GM18907 (cell line): ENCODE data around the gene CLEC2L.

Experiments
- ATAC-seq: cut with Tn5 transposase; IDR thresholded peaks from one replicate; pipeline ENCODE4 v1.9.1; 2021; ENCODE audit warnings: mild to moderate bottlenecking, moderate library complexity; ENCODE audit not compliant: unreplicated experiment

The CLEC2L gene

GRCh38 chr7:139523199-139523941 lies at the start of gene CLEC2L:
TSS of gene CLEC2L (plus strand) at chr7:139523685. CDS start at chr7:139523928, 243 bp downstream.
- no peak for ATAC-seq

- no peak for ATAC-seq
These were observed 47.3 kb upstream of the CLEC2L start for GRCh38 chr7:139476139-139476538.

- ATAC-seq, result no peak
These were observed 46.6 kb upstream of the CLEC2L start for GRCh38 chr7:139476891-139477290.

GRCh38 chr7:139479620-139480019 lies 43.9 kb upstream of the CLEC2L start:
- no peak for ATAC-seq

DNA sequence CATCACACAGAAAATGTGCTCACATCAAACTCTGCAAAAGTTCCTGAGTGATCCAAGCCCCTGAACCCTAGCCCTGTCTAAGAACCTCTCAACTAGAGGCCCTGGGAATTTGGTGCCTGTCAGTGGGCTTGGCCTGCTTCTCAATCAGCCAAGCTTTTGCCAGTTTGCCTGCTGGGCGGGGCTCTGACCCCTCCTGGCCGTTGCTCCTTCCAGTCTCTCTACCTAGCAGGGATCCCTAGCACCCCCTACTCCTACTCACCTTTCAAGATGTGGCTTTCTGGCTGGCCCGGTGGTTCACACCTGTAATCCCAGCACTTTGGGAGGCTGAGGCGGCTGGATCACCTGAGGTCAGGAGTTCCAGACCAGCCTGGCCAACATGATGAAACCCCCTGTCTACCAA lies 42.1 kb upstream of the CLEC2L start:
- ATAC-seq, result no peak

DNA sequence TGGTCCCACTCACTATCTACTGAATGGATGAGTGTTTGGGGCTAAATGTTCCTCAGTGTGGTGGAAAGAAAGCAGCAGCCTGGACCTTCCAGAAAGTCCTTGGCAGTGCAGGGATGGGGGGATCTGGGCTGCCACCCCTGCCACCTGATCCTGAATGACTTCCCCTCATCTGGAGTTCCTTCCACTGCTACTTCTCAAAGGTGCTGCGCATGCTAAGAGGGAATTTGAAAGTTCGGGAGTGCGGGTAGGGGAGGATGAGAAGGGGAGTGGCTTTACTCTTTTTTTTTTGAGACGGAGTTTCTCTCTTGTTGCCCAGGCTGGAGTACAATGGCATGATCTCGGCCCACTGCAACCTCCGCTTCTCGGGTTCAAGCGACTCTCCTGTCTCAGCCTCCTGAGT lies 41.4 kb upstream of the CLEC2L start:
- no peak for ATAC-seq

GRCh38 chr7:139482662-139483466 lies 40.6 kb upstream of the CLEC2L start:
- peak; percentile 25 for ATAC-seq

GRCh38 chr7:139487366-139488080 lies 36.0 kb upstream of the CLEC2L start:
- ATAC-seq, result no peak

DNA sequence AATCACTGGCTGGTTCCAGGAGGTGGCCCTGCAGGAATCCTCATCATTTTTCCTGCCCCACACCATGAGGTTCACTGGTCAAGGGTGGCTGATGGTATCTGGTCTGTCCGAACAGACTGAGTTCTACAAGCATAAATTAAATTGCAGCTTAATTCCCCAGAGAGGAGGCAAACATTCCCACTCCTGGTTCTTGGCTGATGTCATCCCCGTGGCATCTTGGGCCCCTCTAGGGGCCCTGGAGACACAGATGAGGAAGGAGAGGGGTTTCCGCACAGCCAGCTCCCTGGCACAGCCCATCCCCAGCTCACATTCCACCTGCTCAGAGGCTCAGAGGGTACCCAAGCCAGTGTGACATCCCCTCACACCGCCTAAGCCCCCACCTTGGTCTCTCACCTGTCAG lies 34.7 kb upstream of the CLEC2L start:
- ATAC-seq, result no peak

- no peak for ATAC-seq
These were observed 33.4 kb upstream of the CLEC2L start for GRCh38 chr7:139490130-139490529.

DNA sequence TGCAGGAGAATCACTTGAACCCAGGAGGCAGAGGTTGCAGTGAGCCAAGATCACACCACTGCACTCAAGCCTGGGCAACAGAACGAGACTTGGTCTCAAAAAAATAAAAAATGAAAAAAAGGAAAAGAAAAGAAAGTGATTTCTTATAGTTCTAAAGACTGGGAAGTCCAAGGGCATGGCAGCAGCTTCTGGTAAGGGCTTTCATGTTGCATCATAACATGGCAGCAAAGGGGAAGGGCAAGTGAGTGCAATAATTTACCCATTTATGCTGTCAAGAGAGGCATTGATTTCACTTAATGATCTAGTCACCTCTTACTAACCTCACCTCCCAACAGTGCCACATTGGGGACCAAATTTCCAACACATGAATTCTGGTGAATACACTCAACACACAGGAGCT lies 31.2 kb upstream of the CLEC2L start:
- ATAC-seq, result no peak

GRCh38 chr7:139494835-139495579 lies 28.5 kb upstream of the CLEC2L start:
- ATAC-seq, result peak; percentile 85

GRCh38 chr7:139495580-139496125 lies 27.8 kb upstream of the CLEC2L start:
- peak; percentile 26 for ATAC-seq

DNA sequence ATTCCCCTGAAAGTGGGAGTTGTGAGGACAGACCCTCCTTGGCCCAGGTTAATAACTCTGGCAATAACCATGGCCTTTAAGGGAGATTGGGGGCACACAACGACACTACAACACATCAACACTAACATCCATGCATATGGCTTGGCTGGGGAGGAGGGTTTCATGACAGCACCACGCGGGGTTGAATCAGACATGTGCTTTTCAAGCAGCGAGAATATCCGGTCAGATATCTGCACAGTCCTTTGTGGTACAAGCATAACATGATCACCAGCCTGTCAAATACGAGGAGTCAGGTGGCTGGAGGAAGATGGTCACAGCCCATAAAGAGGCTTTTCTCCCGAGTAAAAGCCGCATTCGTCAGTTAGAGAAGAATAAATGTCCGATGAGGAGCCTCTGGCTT lies 27.0 kb upstream of the CLEC2L start:
- ATAC-seq, result no peak

GRCh38 chr7:139500770-139501138 lies 22.7 kb upstream of the CLEC2L start:
- no peak for ATAC-seq

GRCh38 chr7:139502226-139502625 lies 21.3 kb upstream of the CLEC2L start:
- no peak for ATAC-seq

GRCh38 chr7:139505563-139505962 lies 17.9 kb upstream of the CLEC2L start:
- ATAC-seq, result no peak

GRCh38 chr7:139509535-139509934 lies 13.9 kb upstream of the CLEC2L start:
- no peak for ATAC-seq

DNA sequence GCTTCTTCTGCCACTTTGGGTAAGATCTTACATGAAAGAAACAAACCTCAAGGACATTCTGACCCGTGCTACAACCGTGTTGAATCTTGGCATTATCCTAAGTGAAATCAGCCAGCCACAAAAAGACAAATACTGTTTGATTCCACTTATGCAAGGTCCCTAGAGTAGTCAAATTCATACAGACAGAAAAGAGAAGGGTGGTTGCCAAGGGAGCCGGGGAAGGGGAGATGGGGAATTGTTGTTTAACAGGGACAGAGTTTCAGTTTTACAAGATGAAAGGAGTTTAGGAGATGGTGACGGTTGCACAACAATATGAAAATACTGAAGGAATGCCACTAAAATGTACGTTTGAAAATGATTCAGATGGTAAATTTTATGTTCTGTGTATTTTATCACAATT lies 12.2 kb upstream of the CLEC2L start:
- ATAC-seq, result no peak

DNA sequence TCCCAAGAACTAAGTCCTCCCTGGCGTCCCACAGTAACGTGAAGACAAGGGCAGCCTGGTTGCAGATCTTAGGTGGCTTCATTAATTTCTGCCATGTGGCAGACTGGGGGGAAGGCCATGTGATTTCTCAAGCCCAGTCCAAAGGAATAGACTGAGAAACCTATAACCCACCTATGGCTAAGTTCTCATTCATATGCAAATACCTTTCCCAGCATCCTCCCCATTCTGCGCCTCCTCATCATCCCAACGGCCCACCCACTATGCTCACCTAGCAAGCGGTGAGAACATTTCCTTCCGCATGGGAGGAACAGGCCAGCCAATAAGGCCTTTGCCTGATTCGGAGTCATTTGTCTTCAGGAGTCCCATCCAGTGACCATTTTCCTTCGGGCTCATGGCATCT lies 8.2 kb upstream of the CLEC2L start:
- ATAC-seq, result no peak

GRCh38 chr7:139521439-139521838 lies 2.0 kb upstream of the CLEC2L start:
- ATAC-seq, result no peak
